DOHH2 (cell line): ENCODE measurements around the gene BHLHE23.

ENCODE experiments used
- EZH2phosphoT487 ChIP-seq: fragments of 200-600 bp; sonication (generic); IDR thresholded peaks from 2 replicates; pipeline ENCODE4 v1.6.1; 2017; ENCODE audit warnings: borderline replicate concordance, mild to moderate bottlenecking, antibody characterized with exemption, low read length, moderate library complexity, mixed read lengths
- TF ChIP-seq, protein P1 (sequence below): fragments of 200-600 bp; sonication (generic); IDR thresholded peaks from one replicate; pipeline ENCODE4 v1.5.1; 2014; ENCODE audit warnings: antibody characterized with exemption, mild to moderate bottlenecking, low read depth, low read length; ENCODE audit not compliant: poor library complexity, severe bottlenecking

DNA sequence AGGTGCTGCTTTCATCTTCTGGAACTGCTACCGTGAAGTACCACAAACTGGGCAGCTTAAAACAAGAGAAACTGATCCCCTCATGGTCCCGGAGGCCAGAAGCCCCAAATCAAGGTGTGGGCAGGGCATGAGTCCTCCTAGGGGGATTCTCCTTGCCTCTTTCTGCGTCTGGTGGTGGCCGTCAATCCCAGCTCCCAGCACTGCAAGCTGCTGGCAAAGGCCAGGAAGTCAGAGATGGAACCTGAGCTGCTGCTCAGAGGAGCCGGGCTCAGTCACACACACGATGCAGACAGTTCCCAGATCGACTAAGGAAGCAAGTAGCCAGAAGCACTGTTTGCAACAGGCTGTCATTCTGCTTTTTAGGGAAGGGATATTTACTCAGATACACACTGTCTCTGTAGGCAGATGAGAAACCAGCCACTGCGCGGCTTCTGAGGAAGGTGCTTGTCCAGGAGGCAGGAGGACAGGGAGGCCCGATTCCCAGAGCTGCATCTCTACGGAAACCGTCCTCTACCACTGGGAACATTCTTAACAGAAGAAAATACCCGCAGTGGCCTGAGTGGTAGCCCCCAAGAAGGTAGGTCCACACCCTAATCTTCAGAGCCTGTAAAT, 15.5 kb downstream of the BHLHE23 start:
- TF ChIP-seq, protein P1, sequence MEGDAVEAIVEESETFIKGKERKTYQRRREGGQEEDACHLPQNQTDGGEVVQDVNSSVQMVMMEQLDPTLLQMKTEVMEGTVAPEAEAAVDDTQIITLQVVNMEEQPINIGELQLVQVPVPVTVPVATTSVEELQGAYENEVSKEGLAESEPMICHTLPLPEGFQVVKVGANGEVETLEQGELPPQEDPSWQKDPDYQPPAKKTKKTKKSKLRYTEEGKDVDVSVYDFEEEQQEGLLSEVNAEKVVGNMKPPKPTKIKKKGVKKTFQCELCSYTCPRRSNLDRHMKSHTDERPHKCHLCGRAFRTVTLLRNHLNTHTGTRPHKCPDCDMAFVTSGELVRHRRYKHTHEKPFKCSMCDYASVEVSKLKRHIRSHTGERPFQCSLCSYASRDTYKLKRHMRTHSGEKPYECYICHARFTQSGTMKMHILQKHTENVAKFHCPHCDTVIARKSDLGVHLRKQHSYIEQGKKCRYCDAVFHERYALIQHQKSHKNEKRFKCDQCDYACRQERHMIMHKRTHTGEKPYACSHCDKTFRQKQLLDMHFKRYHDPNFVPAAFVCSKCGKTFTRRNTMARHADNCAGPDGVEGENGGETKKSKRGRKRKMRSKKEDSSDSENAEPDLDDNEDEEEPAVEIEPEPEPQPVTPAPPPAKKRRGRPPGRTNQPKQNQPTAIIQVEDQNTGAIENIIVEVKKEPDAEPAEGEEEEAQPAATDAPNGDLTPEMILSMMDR = no peak
- TF ChIP-seq EZH2phosphoT487 = no peak
